Measurements from ENCODE around the gene SOD2.
"Not testable (repeated sequence)": the region's sequence is repeated elsewhere in the genome, so short reads cannot be mapped to it uniquely, and the experiment has no call there.

Gene SOD2

GRCh38 chr6:159715166-159715565 is 22.1 kb upstream of the SOD2 start:
- H3K4me1 ChIP-seq: peaks cover 0 to 38% (median 29%) of the 10 kb centered on the region in 4 donors
- intact Hi-C loops (cut with DNase I; ENCODE audit: low total_unique reads): no loop called here
- peak overlapping the region; percentile 75 to 81 for H3K27ac ChIP-seq

GRCh38 chr6:159714404-159714803 is 21.4 kb upstream of the SOD2 start:
- H3K4me3 ChIP-seq: no peak overlapping the region
- H3K4me1 ChIP-seq: peaks cover 0 to 38% (median 29%) of the 10 kb centered on the region in 4 donors
- no peaks in the 10 kb centered on the region for H3K9me3 ChIP-seq
- no peak for TF ChIP-seq CTCF (IDR thresholded peaks at IDR 0.05)
- no peaks in the 10 kb centered on the region for H3K36me3 ChIP-seq
- no peak for DNase-seq
- no peaks in the 10 kb centered on the region for H3K27me3 ChIP-seq
- intact Hi-C loops (cut with DNase I; ENCODE audit: low total_unique reads): no loop called here
- H3K27ac ChIP-seq: peak overlapping the region in 1 of 2 donors; percentile 81

More at GRCh38 chr6:159715166-159715565, 22.1 kb upstream of the SOD2 start:
- no peaks in the 10 kb centered on the region for H3K36me3 ChIP-seq
- TF ChIP-seq CTCF (IDR thresholded peaks at IDR 0.05): no peak
- DNase-seq: no peak
- no peaks in the 10 kb centered on the region for H3K9me3 ChIP-seq
- no peak overlapping the region for H3K4me3 ChIP-seq
- H3K27me3 ChIP-seq: no peaks in the 10 kb centered on the region

- H3K4me1 ChIP-seq: peaks cover 0 to 38% (median 29%) of the 10 kb centered on the region in 4 donors
- H3K4me3 ChIP-seq: no peak overlapping the region
- no peak for DNase-seq
- no peak for TF ChIP-seq CTCF (IDR thresholded peaks at IDR 0.05)
- H3K9me3 ChIP-seq: no peaks in the 10 kb centered on the region
- intact Hi-C loops (cut with DNase I; ENCODE audit: low total_unique reads): no loop called here
- no peaks in the 10 kb centered on the region for H3K27me3 ChIP-seq
- no peaks in the 10 kb centered on the region for H3K36me3 ChIP-seq
- H3K27ac ChIP-seq: no peak overlapping the region
Observed at GRCh38 chr6:159713984-159714383, 20.9 kb upstream of the SOD2 start.

- not testable (repeated sequence) for H3K27me3 ChIP-seq
Observed at GRCh38 chr6:159712389-159712788, 19.3 kb upstream of the SOD2 start.

GRCh38 chr6:159710603-159711002 is 17.6 kb upstream of the SOD2 start:
- DNase-seq; H3K27ac ChIP-seq; H3K36me3 ChIP-seq; H3K9me3 ChIP-seq; H3K4me3 ChIP-seq; H3K27me3 ChIP-seq; intact Hi-C loops (cut with DNase I; ENCODE audit: low total_unique reads): not testable (repeated sequence)
- peaks cover 0 to 15% (median 10%) of the 10 kb centered on the region in 4 donors for H3K4me1 ChIP-seq

More at GRCh38 chr6:159712389-159712788, 19.3 kb upstream of the SOD2 start:
- H3K9me3 ChIP-seq; DNase-seq; H3K27ac ChIP-seq; H3K36me3 ChIP-seq; H3K4me3 ChIP-seq; intact Hi-C loops (cut with DNase I; ENCODE audit: low total_unique reads): not testable (repeated sequence)
- H3K4me1 ChIP-seq: peaks cover 0 to 29% (median 28%) of the 10 kb centered on the region in 4 donors

GRCh38 chr6:159701413-159701999 is 8.5 kb upstream of the SOD2 start:
- Histone ChIP-seq H3K36me3 (no peaks in the 10 kb centered on the region), H3K9me3 (no peaks in the 10 kb centered on the region), H3K4me3 (no peak overlapping the region), H3K27me3 (no peaks in the 10 kb centered on the region), H3K4me1 (peaks cover 0 to 31% (median 19%) of the 10 kb centered on the region in 4 donors), H3K27ac (peak overlapping the region; percentile 90 to 94)
- DNase-seq: peak; percentile 70 to 80
- intact Hi-C loops (cut with DNase I; ENCODE audit: low total_unique reads): no loop called here
- no peak for TF ChIP-seq CTCF (IDR thresholded peaks at IDR 0.05)
